ACHN (cell line): ENCODE measurements around the gene PROC.
"Not testable (repeated sequence)": the region's sequence is repeated elsewhere in the genome, so short reads cannot be mapped to it uniquely, and the experiment has no call there.

ENCODE experiments used
- DNase-seq: peaks from one replicate; pipeline ENCODE4 v3.0.0-alpha.2; 2015
- in situ Hi-C: cut with HindIII; loops from 2 replicates; pipeline ENCODE4 v1.10.0; 2017; ENCODE audit warnings: low sequenced_read_pairs, low pct_ligation_motif_present, low pct_unique_long_range_greater_than_20kb

PROC gene

DNA sequence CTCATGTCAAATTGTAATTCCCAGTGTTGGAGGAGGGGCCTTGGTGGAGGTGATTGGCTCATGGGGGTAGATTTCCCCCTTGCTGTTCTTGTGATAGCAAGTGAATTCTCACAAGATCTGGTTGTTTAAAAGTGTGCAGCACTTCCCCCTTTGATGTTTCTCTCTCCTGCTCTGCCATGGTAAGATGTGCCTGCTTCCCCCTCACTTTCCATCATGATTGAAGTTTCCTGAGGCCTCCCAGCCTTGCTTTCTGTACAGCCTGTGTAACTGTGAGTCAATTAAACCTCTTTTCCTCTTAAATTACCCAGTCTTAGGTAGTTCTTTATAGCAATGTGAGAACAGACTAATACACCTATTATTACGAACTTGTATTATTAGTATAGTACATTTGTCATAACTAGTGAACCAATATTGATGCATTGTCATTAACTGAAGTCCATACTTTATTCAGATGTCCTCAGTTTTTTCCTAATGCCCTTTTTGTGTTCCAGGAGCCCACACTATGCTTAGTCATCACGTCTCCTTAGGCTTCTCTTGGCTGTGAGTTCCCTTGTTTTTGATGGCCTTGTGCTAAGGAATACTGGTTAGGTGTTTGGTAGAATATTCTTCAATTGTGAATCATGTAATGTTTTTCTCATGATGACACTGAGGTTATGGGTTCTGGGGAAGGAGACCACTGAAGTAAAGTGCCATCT is 25.9 kb upstream of the PROC start:
- in situ Hi-C loops, result no loop called here
- DNase-seq, result no peak

DNA sequence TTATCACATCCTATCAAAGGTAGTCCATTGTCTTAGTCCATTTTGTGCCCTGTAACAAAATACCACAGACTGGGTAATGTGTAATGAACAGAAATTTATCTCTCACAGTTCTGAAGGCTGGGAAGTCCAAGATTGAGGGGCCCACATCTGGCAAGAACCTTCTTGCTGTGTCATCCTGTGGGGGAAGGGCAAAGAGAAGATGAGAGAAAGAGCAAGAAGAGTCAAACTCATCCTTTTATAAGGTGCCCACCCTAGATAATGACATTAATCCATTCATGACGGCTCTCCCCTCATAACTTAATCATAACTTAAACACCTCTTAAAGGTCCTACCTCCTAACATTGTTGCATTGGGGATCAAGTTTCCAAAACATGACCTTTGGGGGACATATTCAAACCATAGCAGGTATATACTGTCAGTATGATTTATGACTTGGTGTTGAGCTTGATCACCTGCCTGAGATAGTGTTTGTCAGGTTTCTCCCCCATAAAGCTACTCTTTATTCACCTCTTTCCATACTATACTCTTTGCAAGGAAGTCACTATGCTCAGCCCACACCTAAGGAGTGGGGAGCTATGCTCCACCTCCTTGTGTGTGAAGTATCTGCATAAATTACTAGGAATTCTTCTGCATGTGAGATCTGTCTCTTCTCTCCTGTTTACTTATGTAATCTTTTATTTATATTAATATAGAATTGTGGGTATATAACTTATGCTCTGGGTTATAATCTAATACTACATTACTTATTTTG is 25.2 kb upstream of the PROC start:
- no peak for DNase-seq
- in situ Hi-C loops, result no loop called here

- in situ Hi-C loops, result no loop called here
- no peak for DNase-seq
These were observed 23.7 kb upstream of the PROC start for GRCh38 chr2:127394492-127394891.

GRCh38 chr2:127397568-127398238 is 20.5 kb upstream of the PROC start:
- in situ Hi-C loops, result no loop called here
- DNase-seq, result no peak

GRCh38 chr2:127398239-127398590 is 20.0 kb upstream of the PROC start:
- peak; percentile 91 for DNase-seq
- in situ Hi-C loops, result no loop called here

DNA sequence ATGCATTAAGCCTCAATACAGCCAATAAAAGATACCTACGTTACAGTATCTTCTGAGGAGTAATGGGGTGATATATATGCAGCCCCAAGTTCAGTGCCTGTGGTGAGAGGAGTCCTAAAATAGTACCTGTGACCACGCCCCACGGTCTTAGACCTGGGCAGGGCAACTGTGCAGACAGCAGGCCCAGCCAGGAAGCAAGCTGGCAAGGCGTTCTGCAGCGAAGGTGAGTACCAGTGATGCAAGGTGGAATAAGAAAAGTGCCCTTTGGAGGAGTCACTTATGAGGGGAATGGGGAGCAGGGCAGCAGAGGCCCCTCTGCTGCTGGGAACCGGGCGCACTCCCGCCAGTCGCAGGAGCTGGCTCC is 17.7 kb upstream of the PROC start:
- DNase-seq, result no peak
- in situ Hi-C loops, result no loop called here

GRCh38 chr2:127400897-127401756 is 17.1 kb upstream of the PROC start:
- in situ Hi-C loops, result no loop called here
- DNase-seq, result peak; percentile 22

DNA sequence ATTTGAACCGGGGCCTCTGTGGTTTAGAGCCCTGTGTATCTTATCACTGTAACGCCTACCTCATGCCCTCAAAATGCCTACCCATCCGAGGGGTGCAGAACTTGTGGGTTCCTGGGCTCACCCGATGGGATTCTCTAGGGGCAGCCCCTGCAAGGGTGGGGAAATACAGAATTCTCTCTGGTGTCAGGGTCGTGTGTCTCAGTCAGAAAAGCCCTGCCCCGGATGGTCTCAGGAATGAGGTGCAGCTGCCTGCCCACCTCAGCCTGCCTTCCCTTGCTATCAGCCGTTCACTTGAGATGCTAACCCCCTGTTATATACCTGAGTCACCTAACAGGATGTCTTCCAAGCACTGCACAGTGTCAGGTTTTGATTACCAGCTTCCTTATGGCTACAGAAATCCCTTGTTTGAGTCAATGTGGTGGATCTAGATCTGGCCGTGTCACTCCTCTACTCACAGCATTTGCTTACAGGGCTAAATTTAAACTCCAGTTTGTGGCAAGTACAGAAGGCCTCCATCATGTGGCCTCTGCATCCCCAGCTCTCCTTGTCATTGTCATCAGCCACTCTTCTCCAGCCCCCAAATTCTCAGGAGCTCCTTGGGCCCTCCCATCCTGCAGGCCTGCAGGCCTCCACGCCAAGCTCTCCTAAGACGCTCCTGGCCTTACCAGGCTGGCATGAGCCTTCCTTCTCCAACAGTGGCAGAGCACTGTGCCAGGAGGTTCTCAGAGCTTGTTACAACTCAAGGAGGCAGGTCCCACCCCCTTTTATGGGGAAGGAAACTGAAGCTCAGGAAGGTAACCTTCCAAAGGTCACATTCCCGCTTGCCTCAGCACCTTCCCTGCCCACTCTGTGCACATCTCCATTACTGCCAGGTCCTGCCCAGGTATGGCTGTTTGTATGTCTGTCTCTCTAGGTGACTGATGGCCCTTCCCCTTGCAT is 16.2 kb upstream of the PROC start:
- in situ Hi-C loops, result no loop called here
- no peak for DNase-seq

DNA sequence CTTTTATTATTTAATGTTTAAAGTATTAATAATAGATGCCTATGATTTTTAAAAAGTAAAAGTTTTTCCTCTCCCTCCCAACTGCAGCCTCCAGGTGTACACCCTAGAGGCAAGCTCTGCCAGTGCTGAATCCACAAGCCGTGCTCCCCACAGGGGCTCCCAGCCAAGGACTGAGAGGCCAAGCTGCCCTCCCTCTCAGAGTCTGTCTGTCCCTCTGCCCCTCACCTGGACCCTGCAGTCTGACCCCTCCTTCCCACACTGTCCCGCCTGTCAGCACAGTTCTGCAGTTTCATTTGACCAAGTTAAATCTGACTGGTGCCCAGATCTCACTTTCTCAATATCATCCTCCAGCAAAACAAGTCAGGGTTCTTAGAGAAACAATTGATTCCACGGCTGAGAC is 14.8 kb upstream of the PROC start:
- DNase-seq, result no peak
- in situ Hi-C loops, result no loop called here

DNA sequence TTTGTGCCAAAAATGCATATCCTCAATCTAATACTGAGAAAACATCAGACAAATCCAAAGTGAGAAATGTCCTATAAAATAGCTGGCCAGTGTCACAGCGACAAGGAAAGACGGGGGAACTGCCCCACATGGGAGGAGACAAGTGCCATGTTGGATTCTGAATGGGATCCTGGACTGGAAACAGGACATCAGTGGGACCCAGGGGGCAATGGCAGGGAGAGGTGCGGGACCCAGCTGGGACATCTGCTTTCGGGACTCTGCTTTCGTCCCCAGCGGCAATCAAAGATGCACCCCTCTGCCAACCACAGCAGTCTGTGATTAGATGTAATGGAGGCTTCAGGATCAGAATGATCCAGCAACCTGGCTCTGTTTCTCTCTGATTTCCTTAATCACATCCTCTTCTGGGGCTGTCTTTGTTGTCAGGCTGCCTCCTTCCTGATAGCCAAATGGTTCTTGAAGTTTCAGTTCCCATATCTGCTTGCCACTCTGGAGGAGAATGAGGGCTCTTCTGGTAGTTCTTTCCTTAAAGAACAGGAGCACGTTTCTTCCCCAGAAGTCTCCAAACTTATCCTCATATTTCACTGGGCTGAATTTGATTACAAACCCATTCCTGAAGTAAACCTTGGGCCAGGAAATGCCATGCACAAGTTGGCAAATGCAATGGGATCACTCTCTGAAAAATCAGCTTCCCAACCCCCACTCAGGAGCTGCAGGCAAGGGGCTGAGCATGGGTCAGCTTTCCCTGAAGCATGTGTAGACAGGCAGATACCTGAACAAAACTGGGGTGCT is 13.6 kb upstream of the PROC start:
- in situ Hi-C loops, result no loop called here

GRCh38 chr2:127405255-127405610 is 13.0 kb upstream of the PROC start:
- DNase-seq, result no peak
- in situ Hi-C loops, result no loop called here

More for the DNA sequence above, 13.6 kb upstream of the PROC start:
- DNase-seq, result no peak

DNA sequence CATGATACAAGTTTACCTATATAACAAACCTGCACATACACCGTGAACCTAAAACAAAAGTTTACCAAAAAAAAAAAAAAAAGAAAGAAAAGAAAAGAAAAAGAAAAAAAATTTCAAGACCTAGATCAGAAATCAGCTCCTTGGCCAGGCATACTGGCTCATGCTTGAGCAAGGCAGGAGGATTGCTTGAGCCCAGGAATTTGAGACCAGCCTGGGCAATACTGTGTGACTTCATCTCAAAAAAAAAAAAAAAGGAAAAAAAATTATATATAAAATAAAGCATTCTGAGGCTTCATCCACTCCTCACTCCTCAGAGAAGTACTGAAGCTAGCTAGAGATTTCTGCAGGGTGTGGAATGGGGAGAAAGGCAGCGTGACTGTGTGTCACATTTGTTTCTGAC is 11.8 kb upstream of the PROC start:
- in situ Hi-C loops, result no loop called here
- no peak for DNase-seq

- no peak for DNase-seq
- in situ Hi-C loops, result no loop called here
These were observed 11.1 kb upstream of the PROC start for GRCh38 chr2:127407091-127407490.

- no peak for DNase-seq
- in situ Hi-C loops, result no loop called here
These were observed 10.6 kb upstream of the PROC start for GRCh38 chr2:127407661-127408003.

DNA sequence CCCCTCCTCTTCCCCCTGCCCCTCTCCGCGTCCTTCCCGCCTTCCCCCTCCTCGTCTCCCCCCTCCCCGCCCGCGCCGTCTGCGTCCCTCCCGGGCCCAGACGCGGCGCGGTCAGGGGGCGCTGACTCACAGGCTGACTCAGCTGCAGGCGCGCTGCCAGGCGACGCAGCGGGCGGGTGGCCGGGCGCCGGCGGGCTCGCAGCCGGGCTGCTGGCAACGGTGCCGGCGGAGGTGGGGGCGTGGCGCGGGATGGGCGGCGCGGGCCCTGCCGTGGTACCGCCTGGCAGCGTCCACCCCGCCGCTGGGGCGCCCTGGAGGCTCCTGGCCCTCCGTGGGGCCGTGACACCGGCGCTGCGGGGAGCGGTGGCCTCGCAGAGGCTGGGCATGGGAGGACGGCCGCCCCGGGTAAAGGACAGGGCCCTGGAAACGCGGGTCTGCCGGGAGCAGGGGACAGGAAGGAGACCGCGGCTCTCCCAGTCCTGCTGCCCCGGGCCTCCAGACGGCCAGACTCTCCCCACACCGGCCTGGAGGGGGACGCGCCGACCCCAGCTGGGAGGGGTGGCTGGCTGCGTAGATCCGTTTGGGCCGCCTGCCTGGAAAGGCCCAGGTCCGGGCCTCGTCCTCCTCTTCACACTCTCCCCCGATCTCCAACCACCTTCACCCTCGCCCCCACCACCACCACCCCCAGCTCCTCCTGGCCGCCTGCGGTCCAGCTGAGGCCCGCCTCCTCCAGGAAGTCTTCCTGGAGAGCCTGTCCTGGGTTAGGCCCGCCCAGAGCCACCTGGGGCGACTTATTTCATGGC is 10.0 kb upstream of the PROC start:
- DNase-seq, result peak; percentile 95
- in situ Hi-C loops, result no loop called here

DNA sequence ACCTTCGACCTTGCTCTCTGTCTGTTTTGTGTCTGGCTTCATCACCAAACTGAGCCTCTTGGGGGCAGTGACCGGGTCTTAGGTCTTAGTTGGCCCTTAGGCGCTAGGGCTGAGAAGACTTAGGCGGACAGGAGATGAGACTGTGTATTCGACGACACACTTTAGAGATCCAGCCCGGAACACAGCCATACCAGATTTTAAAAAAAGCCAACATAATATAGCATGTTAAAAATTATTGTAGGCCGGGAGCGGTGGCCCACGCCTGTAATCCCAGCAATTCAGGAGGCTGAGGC is 9.5 kb upstream of the PROC start:
- in situ Hi-C loops, result no loop called here
- no peak for DNase-seq

- in situ Hi-C loops, result not testable (repeated sequence)
These were observed 8.5 kb upstream of the PROC start for GRCh38 chr2:127409716-127410115.

More at GRCh38 chr2:127409716-127410115, 8.5 kb upstream of the PROC start:
- not testable (repeated sequence) for DNase-seq
